Spleen (tissue), 11 donors: ENCODE results near the gene KIAA1217. TPM values are rescaled to one million over a fixed set of nuclear protein-coding genes. Genes with fewer than 3 reads are reported as not detected.

ENCODE experiments used
- DNase-seq: peaks from one replicate; pipeline ENCODE4 v3.0.0-alpha.2; 2020
- H3K27ac ChIP-seq, 8 donors: fragments of 200-600 bp; sonication (generic) in 7 of 8; 1 replicate in 4 of 8; 2 replicates in 4 of 8; pipeline versions ENCODE4 v1.5.0 to v1.8.0; 2016 to 2021; ENCODE audit warnings: inconsistent platforms in 4 of 8, mild to moderate bottlenecking in 4 of 8, moderate library complexity in 1 of 8
- H3K27me3 ChIP-seq, 7 donors: fragments of 200-600 bp; sonication (generic) in 6 of 7; replicated peaks in 1 of 7; 1 replicate in 4 of 7; 2 replicates in 3 of 7; pipeline versions ENCODE4 v1.5.0 to v1.8.0; 2016 to 2021; ENCODE audit warnings: inconsistent platforms in 3 of 7, mild to moderate bottlenecking in 1 of 7
- H3K36me3 ChIP-seq, 6 donors: fragments of 200-600 bp; sonication (generic) in 5 of 6; 1 replicate in 4 of 6; 2 replicates in 2 of 6; pipeline versions ENCODE4 v1.5.0 to v1.8.0; 2016 to 2021; ENCODE audit warnings: inconsistent platforms in 2 of 6
- H3K4me1 ChIP-seq, 6 donors: fragments of 200-600 bp; sonication (generic) in 5 of 6; 1 replicate in 3 of 6; 2 replicates in 3 of 6; pipeline versions ENCODE4 v1.5.0 to v1.8.0; 2016 to 2021; ENCODE audit warnings: inconsistent platforms in 3 of 6
- H3K4me3 ChIP-seq, 8 donors: fragments of 200-600 bp; sonication (generic) in 7 of 8; 1 replicate in 4 of 8; 2 replicates in 4 of 8; pipeline versions ENCODE4 v1.5.0 to v1.8.0; 2016 to 2021; ENCODE audit warnings: inconsistent platforms in 4 of 8, mild to moderate bottlenecking in 4 of 8, moderate library complexity in 2 of 8
- H3K9me3 ChIP-seq, 8 donors: fragments of 200-600 bp; sonication (generic) in 7 of 8; 1 replicate in 4 of 8; 2 replicates in 4 of 8; pipeline versions ENCODE4 v1.5.0 to v1.8.0; 2016 to 2021; ENCODE audit warnings: inconsistent platforms in 4 of 8
- CTCF ChIP-seq, 11 experiments: fragments of 200-600 bp in 7 of 11; fragments of 450-650 bp in 4 of 11; sonication (generic) in 4 of 11; IDR thresholded peaks in 8 of 11; conservative IDR thresholded peaks in 3 of 11; 1 replicate in 7 of 11; 2 replicates in 4 of 11; pipeline versions ENCODE4 v1.4.0 to v1.8.0; 2016 to 2021; ENCODE audit warnings: antibody characterized with exemption in 11 of 11, inconsistent platforms in 4 of 11, mild to moderate bottlenecking in 1 of 11
- POLR2A ChIP-seq, 3 donors: fragments of 450-650 bp; IDR thresholded peaks; one replicate each; pipeline ENCODE4 v1.5.1; 2017; ENCODE audit warnings: antibody characterized with exemption in 3 of 3, mild to moderate bottlenecking in 1 of 3
- POLR2AphosphoS5 ChIP-seq, 3 donors: sonication (generic); formaldehyde crosslinking; IDR thresholded peaks; one replicate each; pipeline ENCODE4 v1.5.1; 2017; ENCODE audit warnings: antibody characterized with exemption in 3 of 3
- WGBS, 5 donors: extraction: QIAGEN DNeasy Blood & Tissue Kit in 3 of 5; methylation state at CpG; one replicate each; pipeline versions ENCODE4 v1.1.5 to v1.1.7; 2013 to 2018; 5-methylcytosine and 5-hydroxymethylcytosine counted together
- intact Hi-C: fragments of 100-400 bp; cut with DNase I; formaldehyde crosslinking; loops from one replicate; pipeline ENCODE4 v1.15.0; 2023; ENCODE audit warnings: low total_unique reads
- polyA plus RNA-seq, 3 donors: library from polyadenylated mRNA; stranded (reverse); fragments of 200-250 nt; gene quantifications; one replicate each; pipeline ENCODE4 v1.2.1, GENCODE V29; 2013
- total RNA-seq, 7 donors: library from RNA; depleted of rRNA in 3 of 7; stranded (reverse); fragments of >200 nt in 3 of 7; fragmentation: NEBNext Ultra II Directional in 4 of 7; extraction: Animal tissue kit (Norgen Biotek cat#: 25700) in 4 of 7; gene quantifications; one replicate each; pipeline versions ENCODE4 v1.1.0 to v1.2.1, GENCODE V29; 2016 to 2021
- donor health status: healthy with polysubstance abuse.
- donor health status: DM: no; HTN: no; CAD: no; lungs with moderate emphysema.
- donor health status: DM: no; HTN: no; CAD: no.
- donor health status: Bipolar disorder and iron deficiency.
- donor health status: healthy.
- donor health status: DM: no; HTN: no; CAD: no.
- donor health status: DM: yes; HTN: yes; CAD: no.

Gene KIAA1217
- total and polyA plus RNA-seq, 10 donors: 2.2 to 40.7 (median 21.4) TPM

DNA sequence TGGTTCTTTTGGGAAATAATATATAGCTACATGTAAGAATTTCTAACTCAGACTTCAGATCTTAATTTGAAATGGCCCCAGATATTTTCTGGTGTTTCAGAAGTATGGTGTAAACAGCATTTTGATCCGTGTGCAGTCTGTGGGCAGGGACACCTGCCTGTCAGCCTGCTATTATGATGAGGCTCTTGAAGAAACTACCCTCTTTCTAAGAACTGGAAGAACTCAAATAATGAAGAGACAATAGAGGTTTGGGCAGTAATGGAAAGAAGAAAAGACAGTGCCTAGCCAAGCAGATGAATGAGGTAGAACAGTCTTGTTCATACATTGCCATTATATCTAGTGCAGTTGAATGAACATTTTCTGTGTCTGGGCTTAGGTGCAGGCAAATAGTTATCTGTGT lies 258.2 kb downstream of the KIAA1217 start:
- H3K4me1 ChIP-seq: peaks cover 0 to 27% (median 12%) of the 10 kb centered on the region in 6 donors
- intact Hi-C loops: no loop called here
- no peaks in the 10 kb centered on the region for H3K27me3 ChIP-seq
- no peaks in the 10 kb centered on the region for H3K36me3 ChIP-seq
- H3K9me3 ChIP-seq: peaks cover 0 to under 1% (median 0%) of the 10 kb centered on the region in 8 donors
- no peak overlapping the region for H3K27ac ChIP-seq
- TF ChIP-seq POLR2AphosphoS5 (IDR thresholded peaks at IDR 0.05): no peak
- no peak for TF ChIP-seq CTCF (IDR thresholded peaks at IDR 0.05 in 8 of 11, conservative IDR thresholded peaks at IDR 0.05 in 3 of 11)
- no peak for TF ChIP-seq POLR2A (IDR thresholded peaks at IDR 0.05)
- DNase-seq: no peak
- 67 to 90% (median 82%) methylated on average over 1 of the region's 1 CpG for WGBS, 5 donors
- H3K4me3 ChIP-seq: no peak overlapping the region

DNA sequence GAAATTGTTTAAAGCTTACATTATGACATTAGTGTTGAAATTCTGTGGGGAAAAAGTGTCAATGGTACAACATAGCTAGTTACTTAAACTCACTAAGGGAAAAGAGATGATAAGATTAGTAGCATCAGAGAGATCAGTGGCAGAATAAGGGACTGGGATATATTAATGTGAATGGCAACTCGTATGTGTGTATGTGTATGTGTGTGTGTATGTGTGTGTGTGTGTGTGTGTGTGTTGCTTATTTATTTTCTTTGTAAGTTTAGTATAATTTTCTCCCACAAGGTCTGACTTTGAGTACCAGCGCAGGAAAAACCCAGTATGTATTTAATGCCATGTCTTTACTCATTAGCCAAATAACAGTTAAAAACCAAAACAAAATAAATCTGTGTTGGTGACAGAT lies 258.7 kb downstream of the KIAA1217 start:
- H3K4me3 ChIP-seq: no peak overlapping the region
- no peaks in the 10 kb centered on the region for H3K27me3 ChIP-seq
- H3K36me3 ChIP-seq: no peaks in the 10 kb centered on the region
- no peak for TF ChIP-seq CTCF (IDR thresholded peaks at IDR 0.05 in 8 of 11, conservative IDR thresholded peaks at IDR 0.05 in 3 of 11)
- no peak for TF ChIP-seq POLR2A (IDR thresholded peaks at IDR 0.05)
- TF ChIP-seq POLR2AphosphoS5 (IDR thresholded peaks at IDR 0.05): no peak
- peaks cover 0 to 3% (median 0%) of the 10 kb centered on the region in 8 donors for H3K9me3 ChIP-seq
- 73 to 86% (median 83%) methylated on average over 2 of the region's 2 CpGs for WGBS, 5 donors
- DNase-seq: no peak
- H3K27ac ChIP-seq: no peak overlapping the region
- intact Hi-C loops: no loop called here
- H3K4me1 ChIP-seq: peaks cover 0 to 23% (median 10%) of the 10 kb centered on the region in 6 donors

- intact Hi-C loops: no loop called here
- Histone ChIP-seq H3K27ac (no peak overlapping the region), H3K36me3 (peaks cover 0 to 3% (median 0%) of the 10 kb centered on the region in 6 donors), H3K27me3 (no peaks in the 10 kb centered on the region), H3K4me3 (no peak overlapping the region), H3K4me1 (peaks cover 0 to 16% (median 6%) of the 10 kb centered on the region in 6 donors), H3K9me3 (peaks cover 0 to 10% (median 0%) of the 10 kb centered on the region in 8 donors)
- no peak for TF ChIP-seq POLR2A (IDR thresholded peaks at IDR 0.05)
- TF ChIP-seq POLR2AphosphoS5 (IDR thresholded peaks at IDR 0.05): no peak
- TF ChIP-seq CTCF (IDR thresholded peaks at IDR 0.05 in 8 of 11, conservative IDR thresholded peaks at IDR 0.05 in 3 of 11): no peak
- DNase-seq: no peak
- 86 to 90% (median 89%) methylated on average over 6 of the region's 6 CpGs for WGBS, 5 donors
These were observed 259.4 kb downstream of the KIAA1217 start for GRCh38 chr10:24468281-24468751.

DNA sequence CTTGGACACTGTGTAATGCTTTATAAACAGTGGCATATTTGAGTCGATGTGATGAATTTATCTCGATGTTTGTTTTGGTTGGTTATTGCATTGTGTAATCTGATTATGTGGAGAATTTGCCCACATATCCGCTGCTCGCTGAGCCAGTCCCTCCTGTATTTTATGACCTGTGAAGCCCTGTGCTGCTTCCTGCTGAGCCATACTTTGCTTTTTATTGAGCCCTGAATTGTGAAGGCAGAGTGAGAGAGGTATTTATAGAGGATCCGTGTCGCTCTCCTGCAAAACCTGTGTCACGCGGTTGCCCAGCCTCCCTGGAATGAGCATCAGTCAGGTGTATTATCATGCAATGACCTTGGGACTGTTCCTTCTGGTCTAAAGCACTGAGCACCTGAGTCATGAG lies 261.1 kb downstream of the KIAA1217 start:
- intact Hi-C loops: no loop called here
- 90 to 96% (median 95%) methylated on average over 8 of the region's 8 CpGs for WGBS, 5 donors

More for the DNA sequence above, 261.1 kb downstream of the KIAA1217 start:
- peaks cover 0 to 13% (median 0%) of the 10 kb centered on the region in 6 donors for H3K36me3 ChIP-seq
- H3K9me3 ChIP-seq: peaks cover 0 to 10% (median 0%) of the 10 kb centered on the region in 8 donors
- no peaks in the 10 kb centered on the region for H3K4me1 ChIP-seq
- H3K4me3 ChIP-seq: no peak overlapping the region
- no peaks in the 10 kb centered on the region for H3K27me3 ChIP-seq
- H3K27ac ChIP-seq: no peak overlapping the region
- no peak for TF ChIP-seq POLR2A (IDR thresholded peaks at IDR 0.05)
- no peak for TF ChIP-seq CTCF (IDR thresholded peaks at IDR 0.05 in 8 of 11, conservative IDR thresholded peaks at IDR 0.05 in 3 of 11)
- TF ChIP-seq POLR2AphosphoS5 (IDR thresholded peaks at IDR 0.05): no peak
- DNase-seq: no peak
